IPS-15b (cell line): ENCODE measurements around the gene LRP1B.
"Not testable (repeated sequence)": the region's sequence is repeated elsewhere in the genome, so short reads cannot be mapped to it uniquely, and the experiment has no call there.

Source experiments
- H3K27me3 ChIP-seq: one replicate; pipeline ENCODE4 v1.6.1; 2013; ENCODE audit warnings: low read length; ENCODE audit not compliant: control insufficient read depth, insufficient read depth
- H3K36me3 ChIP-seq: one replicate; pipeline ENCODE4 v1.6.1; 2013; ENCODE audit warnings: low read length; ENCODE audit not compliant: control insufficient read depth, insufficient read depth
- H3K4me1 ChIP-seq: one replicate; pipeline ENCODE4 v1.6.1; 2013; ENCODE audit warnings: mild to moderate bottlenecking, low read length; ENCODE audit not compliant: control insufficient read depth, insufficient read depth
- H3K4me3 ChIP-seq: one replicate; pipeline ENCODE4 v1.5.1; 2013; ENCODE audit warnings: low read depth, low read length
- H3K9ac ChIP-seq: one replicate; pipeline ENCODE4 v1.6.1; 2013; ENCODE audit warnings: low read depth, mild to moderate bottlenecking, low read length
- H3K9me3 ChIP-seq: one replicate; pipeline ENCODE4 v1.6.1; 2013; ENCODE audit warnings: mild to moderate bottlenecking, low read length; ENCODE audit not compliant: control insufficient read depth, insufficient read depth

The LRP1B gene

GRCh38 chr2:141856215-141856919 is 274.4 kb downstream of the LRP1B start:
- Histone ChIP-seq H3K4me3 (no peak overlapping the region), H3K36me3 (no peaks in the 10 kb centered on the region), H3K27me3 (no peaks in the 10 kb centered on the region), H3K9me3 (no peaks in the 10 kb centered on the region), H3K4me1 (no peaks in the 10 kb centered on the region), H3K9ac (no peak overlapping the region)

- Histone ChIP-seq H3K27me3 (no peaks in the 10 kb centered on the region), H3K4me1 (no peaks in the 10 kb centered on the region), H3K9me3 (no peaks in the 10 kb centered on the region), H3K9ac (no peak overlapping the region), H3K36me3 (no peaks in the 10 kb centered on the region), H3K4me3 (no peak overlapping the region)
These were observed 282.6 kb downstream of the LRP1B start for GRCh38 chr2:141848191-141848590.

- no peak overlapping the region for H3K4me3 ChIP-seq
- no peak overlapping the region for H3K9ac ChIP-seq
- H3K4me1 ChIP-seq = no peaks in the 10 kb centered on the region
- no peaks in the 10 kb centered on the region for H3K36me3 ChIP-seq
- no peaks in the 10 kb centered on the region for H3K27me3 ChIP-seq
- no peaks in the 10 kb centered on the region for H3K9me3 ChIP-seq
These were observed 286.6 kb downstream of the LRP1B start for GRCh38 chr2:141844231-141844630.

- no peaks in the 10 kb centered on the region for H3K36me3 ChIP-seq
- no peaks in the 10 kb centered on the region for H3K4me1 ChIP-seq
- no peaks in the 10 kb centered on the region for H3K27me3 ChIP-seq
- no peaks in the 10 kb centered on the region for H3K9me3 ChIP-seq
- no peak overlapping the region for H3K9ac ChIP-seq
- H3K4me3 ChIP-seq = no peak overlapping the region
These were observed 295.7 kb downstream of the LRP1B start for GRCh38 chr2:141835103-141835502.

- Histone ChIP-seq H3K36me3 (no peaks in the 10 kb centered on the region), H3K9me3 (no peaks in the 10 kb centered on the region), H3K9ac (no peak overlapping the region), H3K27me3 (no peaks in the 10 kb centered on the region), H3K4me1 (no peaks in the 10 kb centered on the region), H3K4me3 (no peak overlapping the region)
These were observed 302.1 kb downstream of the LRP1B start for GRCh38 chr2:141828761-141829160.

GRCh38 chr2:141824790-141825189 is 306.0 kb downstream of the LRP1B start:
- no peaks in the 10 kb centered on the region for H3K27me3 ChIP-seq
- H3K4me3 ChIP-seq = no peak overlapping the region
- no peaks in the 10 kb centered on the region for H3K36me3 ChIP-seq
- no peaks in the 10 kb centered on the region for H3K4me1 ChIP-seq
- no peak overlapping the region for H3K9ac ChIP-seq
- no peaks in the 10 kb centered on the region for H3K9me3 ChIP-seq

GRCh38 chr2:141820893-141821292 is 309.9 kb downstream of the LRP1B start:
- H3K4me1 ChIP-seq = no peaks in the 10 kb centered on the region
- no peak overlapping the region for H3K4me3 ChIP-seq
- H3K9ac ChIP-seq = no peak overlapping the region
- H3K36me3 ChIP-seq = no peaks in the 10 kb centered on the region
- H3K27me3 ChIP-seq = no peaks in the 10 kb centered on the region
- no peaks in the 10 kb centered on the region for H3K9me3 ChIP-seq

GRCh38 chr2:141815320-141815719 is 315.5 kb downstream of the LRP1B start:
- H3K4me1 ChIP-seq, H3K9me3 ChIP-seq, H3K36me3 ChIP-seq, H3K9ac ChIP-seq, H3K27me3 ChIP-seq, H3K4me3 ChIP-seq: not testable (repeated sequence)

- H3K4me3 ChIP-seq = no peak overlapping the region
- no peaks in the 10 kb centered on the region for H3K27me3 ChIP-seq
- H3K4me1 ChIP-seq = no peaks in the 10 kb centered on the region
- H3K9me3 ChIP-seq = peaks cover 8% of the 10 kb centered on the region
- no peak overlapping the region for H3K9ac ChIP-seq
- H3K36me3 ChIP-seq = no peaks in the 10 kb centered on the region
These were observed 316.7 kb downstream of the LRP1B start for GRCh38 chr2:141814150-141814549.

- H3K9me3 ChIP-seq = peaks cover 8% of the 10 kb centered on the region
- H3K9ac ChIP-seq = no peak overlapping the region
- H3K4me3 ChIP-seq = no peak overlapping the region
- no peaks in the 10 kb centered on the region for H3K36me3 ChIP-seq
- no peaks in the 10 kb centered on the region for H3K27me3 ChIP-seq
- no peaks in the 10 kb centered on the region for H3K4me1 ChIP-seq
These were observed 320.7 kb downstream of the LRP1B start for GRCh38 chr2:141810148-141810547.

- H3K36me3 ChIP-seq = no peaks in the 10 kb centered on the region
- H3K9me3 ChIP-seq = no peaks in the 10 kb centered on the region
- no peak overlapping the region for H3K4me3 ChIP-seq
- no peak overlapping the region for H3K9ac ChIP-seq
- peaks cover 7% of the 10 kb centered on the region for H3K4me1 ChIP-seq
- H3K27me3 ChIP-seq = no peaks in the 10 kb centered on the region
These were observed 324.7 kb downstream of the LRP1B start for GRCh38 chr2:141806090-141806489.

- Histone ChIP-seq H3K4me1 (peaks cover 7% of the 10 kb centered on the region), H3K9ac (no peak overlapping the region), H3K36me3 (no peaks in the 10 kb centered on the region), H3K27me3 (no peaks in the 10 kb centered on the region), H3K4me3 (no peak overlapping the region), H3K9me3 (no peaks in the 10 kb centered on the region)
These were observed 325.5 kb downstream of the LRP1B start for GRCh38 chr2:141805302-141805701.
